A673 (cell line): ENCODE data around the gene UBASH3B. TPM values are rescaled to one million over a fixed set of nuclear protein-coding genes. Genes with fewer than 3 reads are reported as not detected.
"Not testable (repeated sequence)": the region's sequence is repeated elsewhere in the genome, so short reads cannot be mapped to it uniquely, and the experiment has no call there.

Source experiments
- Bru-seq: library from RNA; stranded (reverse); fragments of 400-500 nt; gene quantifications from one replicate; lab custom pipeline; 2021; lab: Mats Ljungman, UMichigan
- BruChase-seq, 2 experiments: library from RNA; stranded (reverse); fragments of 400-500 nt; gene quantifications; one replicate each; lab custom pipeline; 2021; lab: Mats Ljungman, UMichigan
- BruUV-seq: library from RNA; stranded (reverse); fragments of 400-500 nt; replicated peaks from 2 replicates; lab custom pipeline; 2021; lab: Mats Ljungman, UMichigan
- CTCF ChIA-PET: fragments of 300-600 bp; sonication (Branson Sonifier 250); formaldehyde crosslinking; loops from one replicate; lab custom pipeline; 2022; ENCODE audit warnings: antibody characterized with exemption; lab: Charles Lee
- POLR2A ChIA-PET: fragments of 300-600 bp; sonication (Branson Sonifier 250); formaldehyde crosslinking; loops from one replicate; lab custom pipeline; 2022; ENCODE audit warnings: antibody characterized with exemption; ENCODE audit not compliant: low non-redundant PET; lab: Charles Lee
- DNase-seq: peaks from one replicate; pipeline ENCODE4 v3.0.0-alpha.2; 2015; ENCODE audit warnings: low spot score
- H3K27ac ChIP-seq: fragments of 200-600 bp; sonication (generic); 2 replicates; pipeline ENCODE4 v1.5.1; 2016; ENCODE audit warnings: mixed run types, low read depth, mild to moderate bottlenecking, mixed read lengths, antibody characterized with exemption, low read length; ENCODE audit not compliant: poor library complexity, severe bottlenecking
- H3K27me3 ChIP-seq: fragments of 200-600 bp; sonication (generic); replicated peaks from 2 replicates; pipeline ENCODE4 v1.6.1; 2017; ENCODE audit warnings: mixed run types, low read depth, mild to moderate bottlenecking, mixed read lengths, antibody characterized with exemption, low read length; ENCODE audit not compliant: insufficient read depth, poor library complexity
- H3K36me3 ChIP-seq: fragments of 200-600 bp; sonication (generic); 2 replicates; pipeline ENCODE4 v1.6.1; 2016; ENCODE audit warnings: mixed run types, mild to moderate bottlenecking, mixed read lengths, antibody characterized with exemption, low read length; ENCODE audit not compliant: insufficient read depth, poor library complexity, severe bottlenecking
- H3K4me1 ChIP-seq: fragments of 200-600 bp; sonication (generic); 2 replicates; pipeline ENCODE4 v1.6.1; 2017; ENCODE audit warnings: mixed run types, mild to moderate bottlenecking, mixed read lengths, antibody characterized with exemption, low read length; ENCODE audit not compliant: insufficient read depth, poor library complexity, severe bottlenecking
- H3K4me3 ChIP-seq: fragments of 200-600 bp; sonication (generic); 2 replicates; pipeline ENCODE4 v1.5.1; 2016; ENCODE audit warnings: low read depth, mixed run types, mild to moderate bottlenecking, mixed read lengths, low read length; ENCODE audit not compliant: poor library complexity, severe bottlenecking
- H3K9me3 ChIP-seq: fragments of 200-600 bp; sonication (generic); 2 replicates; pipeline ENCODE4 v1.6.1; 2016; ENCODE audit warnings: mixed run types, low read depth, mild to moderate bottlenecking, mixed read lengths, antibody characterized with exemption, low read length; ENCODE audit not compliant: poor library complexity, severe bottlenecking
- CTCF ChIP-seq: fragments of 300-800, 200-600 bp; sonication (generic); conservative IDR thresholded peaks from 2 replicates; pipeline ENCODE4 v1.5.1; 2017; ENCODE audit warnings: low read depth, mild to moderate bottlenecking, antibody characterized with exemption, low read length, moderate library complexity, mixed read lengths
- EZH2 ChIP-seq: fragments of 200-600 bp; sonication (generic); IDR thresholded peaks from 2 replicates; pipeline ENCODE4 v1.6.1; 2017; ENCODE audit warnings: borderline replicate concordance, low read depth, mild to moderate bottlenecking, mixed read lengths, antibody characterized with exemption, low read length; ENCODE audit not compliant: poor library complexity, severe bottlenecking
- intact Hi-C: fragments of 100-400 bp; cut with micrococcal nuclease; formaldehyde crosslinking; loops from one replicate; pipeline ENCODE4 v1.10.0; 2022; ENCODE audit not compliant: unreplicated experiment
- long read RNA-seq: library from polyadenylated mRNA; stranded (forward); transcript quantifications from one replicate; pipeline ENCODE4 v2.0.0, GENCODE V29; 2022
- total RNA-seq: library from RNA; stranded (reverse); gene quantifications from 2 replicates; pipeline ENCODE4 v1.2.3, GENCODE V29; 2021

The UBASH3B gene
- 15.0 and 15.3 TPM in 2 replicates for total RNA-seq
- Bru-seq, nascent RNA = percentile 53 among the genes with signal in this experiment
- percentile 56 among the genes with signal in this experiment for BruChase-seq, experiment 1, labeled RNA remaining after a 2-hour chase
- BruChase-seq, experiment 2, labeled RNA remaining after a 6-hour chase = percentile 63 among the genes with signal in this experiment
- long read RNA-seq, full-length matches to known transcripts = 4 of 7 reads
- long read RNA-seq, partial matches to known transcripts = 2 of 7 reads
- long read RNA-seq, other reads (novel, unspliced or antisense) = 1 of 7 reads

GRCh38 chr11:122655527-122656072 lies at the start of gene UBASH3B:
Gene UBASH3B, plus strand, starts transcription at chr11:122655722. Its CDS starts 328 bp downstream, at chr11:122656050.
- no TSS peak for BruUV-seq
- DNase-seq = peak; percentile 91
- TF ChIP-seq CTCF (0 out of 2 replicates have a peak, but pooled peaks have one; percentile 19), EZH2 (no peak)
- ChIA-PET CTCF (interaction anchor here (0.8 to 2.3 kb wide), 3 partner anchors 26 to 126 kb away, joined by 3 to 10 read pairs (median 3); no protein-coding TSS in a partner anchor), POLR2A (interaction anchor here (0.6 kb wide), 1 partner anchor 32 kb away, joined by 8 read pairs; no protein-coding TSS in a partner anchor)
- Histone ChIP-seq H3K27me3 (no peaks in the 10 kb centered on the region), H3K4me1 (peaks cover 13% of the 10 kb centered on the region), H3K36me3 (no peaks in the 10 kb centered on the region), H3K27ac (peak within 1 kb of the TSS; percentile 75), H3K9me3 (no peaks in the 10 kb centered on the region), H3K4me3 (peak within 1 kb of the TSS; percentile 95)
- intact Hi-C loops = no loop called here

- intact Hi-C loops, H3K4me3 ChIP-seq, H3K36me3 ChIP-seq, H3K9me3 ChIP-seq, H3K27me3 ChIP-seq, POLR2A ChIA-PET, H3K27ac ChIP-seq, DNase-seq, H3K4me1 ChIP-seq, BruUV-seq, CTCF ChIA-PET: not testable (repeated sequence)
Observed at GRCh38 chr11:122607162-122607561, 48.4 kb upstream of the UBASH3B start.

GRCh38 chr11:122612123-122612824 lies 43.2 kb upstream of the UBASH3B start:
- ChIA-PET CTCF (interaction anchor here (0.6 to 0.7 kb wide), 2 partner anchors 38 to 48 kb away, joined by 4 read pairs; no protein-coding TSS in a partner anchor), POLR2A (interaction anchor here (0.5 to 0.6 kb wide), 2 partner anchors 159 to 1420 kb away, joined by 4 to 5 read pairs; no protein-coding TSS in a partner anchor)
- H3K27ac ChIP-seq = no peak overlapping the region
- H3K27me3 ChIP-seq = no peaks in the 10 kb centered on the region
- H3K4me1 ChIP-seq = no peaks in the 10 kb centered on the region
- no peaks in the 10 kb centered on the region for H3K9me3 ChIP-seq
- TF ChIP-seq EZH2 (no peak), CTCF (no peak)
- no TSS peak for BruUV-seq
- no peaks in the 10 kb centered on the region for H3K36me3 ChIP-seq
- H3K4me3 ChIP-seq = no peak overlapping the region
- no peak for DNase-seq
- intact Hi-C loops = no loop called here
